Retina (tissue), 1 donor: ENCODE data around the gene DCLK1.
"Not testable (repeated sequence)": the region's sequence is repeated elsewhere in the genome, so short reads cannot be mapped to it uniquely, and the experiment has no call there.

Experiments used
- DNase-seq: peaks from one replicate; pipeline ENCODE4 v3.0.0-alpha.2; 2016

Gene DCLK1

GRCh38 chr13:35983206-35983605 lies 148.0 kb downstream of the DCLK1 start:
- no peak for DNase-seq

- DNase-seq, result no peak
Observed at GRCh38 chr13:35979361-35979951, 151.7 kb downstream of the DCLK1 start.

GRCh38 chr13:35978607-35979316 lies 152.4 kb downstream of the DCLK1 start:
- DNase-seq, result peak; percentile 71

DNA sequence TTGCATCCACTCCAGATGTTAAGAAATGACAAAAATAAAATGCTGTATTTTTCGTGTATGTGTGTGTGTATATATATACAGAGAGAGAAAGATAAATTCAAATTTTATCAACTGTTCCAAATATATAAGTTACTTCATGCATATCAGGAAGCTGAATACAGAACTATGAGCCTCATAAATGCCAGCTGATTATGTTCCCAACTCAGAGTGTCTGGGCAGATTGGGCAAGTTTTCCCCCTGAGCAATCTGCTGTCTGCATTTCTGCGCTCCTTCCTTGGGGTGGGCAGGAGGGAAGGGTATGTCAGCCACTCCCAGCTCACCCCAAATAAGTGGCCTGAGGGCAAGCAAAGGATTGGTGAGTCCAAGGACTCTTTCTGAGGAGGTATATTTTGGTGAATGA lies 154.1 kb downstream of the DCLK1 start:
- no peak for DNase-seq

DNA sequence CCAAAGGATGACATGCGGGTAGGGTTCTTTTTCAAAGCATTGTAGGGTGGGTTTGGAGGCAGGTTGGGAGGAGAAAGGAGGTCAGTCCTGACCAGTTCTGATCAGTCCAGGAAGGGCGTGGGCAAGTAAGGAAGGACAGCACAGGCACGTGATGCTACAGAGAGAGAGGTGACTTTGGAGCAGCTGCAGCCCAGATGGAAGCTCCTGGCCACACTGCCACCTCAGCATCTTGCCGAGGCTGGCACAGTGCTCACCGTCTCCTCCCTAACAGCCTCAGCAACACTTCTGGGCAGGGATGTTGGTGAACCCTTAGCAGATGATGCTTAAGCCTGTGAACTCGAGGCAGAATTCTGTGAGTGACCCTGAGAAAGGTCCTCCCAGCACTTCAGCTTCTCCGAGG lies 155.1 kb downstream of the DCLK1 start:
- no peak for DNase-seq

- DNase-seq, result not testable (repeated sequence)
Observed at GRCh38 chr13:35966951-35967350, 164.2 kb downstream of the DCLK1 start.

DNA sequence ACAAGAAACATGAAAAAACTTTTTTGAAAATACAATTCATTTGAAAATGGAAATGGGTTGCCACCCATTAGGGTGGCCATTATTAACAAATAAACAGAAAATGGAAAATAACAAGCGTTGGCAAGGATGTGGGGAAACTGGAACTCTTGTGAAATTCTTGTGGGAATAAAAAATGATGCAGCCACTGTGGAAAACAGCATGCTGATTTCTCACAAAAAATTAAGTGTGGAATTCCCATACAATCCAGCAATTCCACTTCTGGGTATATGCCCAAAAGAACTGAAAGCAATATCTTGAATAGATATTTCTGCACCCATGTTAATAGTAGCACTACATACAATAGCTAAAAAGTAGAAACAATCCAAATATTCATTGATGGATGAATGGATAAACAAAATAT lies 165.2 kb downstream of the DCLK1 start:
- no peak for DNase-seq

- DNase-seq, result no peak
Observed at GRCh38 chr13:35965226-35965927, 165.8 kb downstream of the DCLK1 start.

GRCh38 chr13:35964863-35965180 lies 166.4 kb downstream of the DCLK1 start:
- no peak for DNase-seq

- DNase-seq, result no peak
Observed at GRCh38 chr13:35964011-35964862, 166.9 kb downstream of the DCLK1 start.

GRCh38 chr13:35961461-35962220 lies 169.5 kb downstream of the DCLK1 start:
- DNase-seq, result no peak

GRCh38 chr13:35961002-35961401 lies 170.2 kb downstream of the DCLK1 start:
- DNase-seq, result no peak

DNA sequence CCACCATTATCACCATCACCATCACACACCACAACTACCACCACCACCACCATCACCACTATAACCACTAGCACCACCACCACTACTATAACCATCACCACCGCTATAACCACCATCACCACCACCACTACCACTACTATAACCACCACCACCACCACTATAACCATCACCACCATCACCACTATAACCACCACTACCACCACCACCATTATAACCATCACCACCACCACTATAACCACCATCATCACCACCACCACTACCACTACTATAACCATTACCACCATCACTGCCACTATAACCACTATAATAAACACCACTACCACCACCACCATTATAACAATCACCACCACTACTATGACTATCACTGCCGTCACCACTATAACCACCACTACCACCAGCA lies 173.2 kb downstream of the DCLK1 start:
- no peak for DNase-seq

DNA sequence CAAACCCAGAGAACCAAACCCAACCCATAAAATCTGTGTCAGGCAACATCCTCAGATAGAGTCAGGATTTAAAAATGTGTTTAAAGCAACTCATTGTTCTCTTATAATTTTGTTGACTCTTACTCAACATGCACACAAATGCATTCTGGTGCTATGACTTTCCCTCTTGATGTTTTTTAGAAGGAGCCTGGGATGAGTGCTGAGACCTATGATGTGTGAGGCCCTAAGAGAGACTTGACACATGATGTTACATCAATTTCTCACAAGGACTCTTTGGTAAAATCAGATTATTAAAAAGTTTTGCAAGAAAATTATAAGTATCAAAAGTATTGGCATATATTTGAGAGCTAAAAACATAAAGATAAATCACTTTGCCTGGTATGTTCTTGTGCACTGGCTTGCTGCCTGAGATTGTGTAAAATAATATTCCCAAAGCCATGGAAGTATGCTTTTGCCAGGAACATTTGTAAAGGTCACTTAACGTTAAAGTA lies 173.9 kb downstream of the DCLK1 start:
- no peak for DNase-seq

DNA sequence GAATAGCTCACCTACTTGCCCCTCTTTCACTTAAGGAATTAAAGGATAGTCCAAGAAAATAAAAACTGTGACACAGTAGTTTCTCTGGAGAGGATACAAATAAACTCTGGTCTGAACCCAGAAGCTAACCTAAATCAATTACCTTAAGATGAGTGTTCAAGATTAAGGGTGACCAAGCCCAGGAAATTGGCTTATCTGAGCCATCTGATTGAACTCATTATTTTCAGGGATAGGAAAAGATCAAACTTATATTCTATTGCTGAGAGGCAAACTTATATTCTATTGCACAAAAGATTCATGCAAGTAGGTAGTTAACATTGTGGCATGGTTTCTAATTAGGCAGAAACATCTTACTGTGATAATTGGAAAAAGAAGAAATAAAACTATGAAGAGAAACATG lies 175.1 kb downstream of the DCLK1 start:
- DNase-seq, result no peak

GRCh38 chr13:35954207-35954560 lies 177.0 kb downstream of the DCLK1 start:
- DNase-seq, result no peak

DNA sequence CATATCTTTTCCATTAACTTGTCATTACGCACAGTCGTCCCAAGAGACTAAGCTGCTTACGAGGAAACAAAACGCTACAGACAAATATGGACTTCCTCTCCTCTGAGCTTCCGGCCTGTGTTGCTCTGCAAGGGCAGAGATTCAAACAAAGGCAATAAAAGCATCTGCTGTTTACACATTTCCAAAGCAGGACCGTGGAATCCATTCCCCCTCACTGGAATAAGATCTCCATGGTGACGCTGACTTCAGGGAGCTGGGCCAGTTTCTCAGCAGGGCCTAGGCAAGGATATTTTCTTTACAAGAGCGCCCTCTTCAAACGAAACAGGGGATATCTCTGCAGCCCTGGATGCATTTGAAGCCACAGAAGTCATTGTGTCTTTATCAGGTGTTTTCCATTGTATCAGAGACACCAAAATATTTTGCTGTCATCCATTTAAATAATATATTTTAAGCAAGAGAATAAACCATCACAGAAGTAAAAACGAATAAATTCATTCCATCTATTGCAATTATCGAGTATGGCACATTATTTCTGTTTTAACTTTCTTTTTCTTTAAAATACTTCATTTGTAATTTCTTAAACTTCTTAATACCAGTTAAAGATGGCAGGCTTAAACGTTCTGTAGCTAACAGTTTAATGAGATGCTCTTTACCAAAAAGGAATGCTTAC lies 177.5 kb downstream of the DCLK1 start:
- DNase-seq, result peak; percentile 83

DNA sequence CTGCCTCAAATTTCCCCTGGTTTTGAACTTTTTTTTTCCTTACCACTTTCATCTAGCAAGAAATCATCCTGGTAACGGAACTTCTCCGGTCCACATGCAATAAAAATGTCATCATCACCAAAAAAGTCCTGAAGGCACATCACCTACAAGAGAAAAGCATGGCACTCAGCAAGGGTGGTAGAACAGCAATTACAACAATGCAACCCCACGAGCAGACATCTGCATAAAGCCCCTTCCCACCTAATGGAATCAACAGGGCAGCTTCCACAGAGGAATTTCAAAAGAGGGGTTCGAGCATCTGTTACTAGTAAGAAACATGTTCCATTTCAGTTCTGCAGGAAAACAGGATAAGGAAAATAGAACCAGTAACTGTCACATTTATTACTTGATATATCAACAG lies 183.9 kb downstream of the DCLK1 start:
- DNase-seq, result no peak

- DNase-seq, result no peak
Observed at GRCh38 chr13:35945368-35945767, 185.8 kb downstream of the DCLK1 start.

DNA sequence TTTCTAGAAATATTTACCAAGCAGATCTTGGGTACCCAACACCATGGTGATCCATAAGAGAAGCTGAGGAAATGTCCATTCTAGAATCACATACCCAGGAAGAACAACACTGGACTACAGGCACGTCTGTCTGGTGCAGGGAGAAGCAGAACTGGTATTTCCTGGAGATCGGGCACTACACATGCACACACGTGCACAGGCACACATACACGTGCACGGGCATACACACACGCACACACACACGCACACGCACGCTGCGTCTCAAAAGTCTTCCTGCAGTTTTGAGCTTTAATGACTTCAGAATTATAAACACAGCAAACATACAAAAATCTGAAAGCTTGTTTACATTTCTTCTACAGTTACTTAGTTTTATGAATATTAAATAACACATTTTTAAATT lies 189.8 kb downstream of the DCLK1 start:
- no peak for DNase-seq

DNA sequence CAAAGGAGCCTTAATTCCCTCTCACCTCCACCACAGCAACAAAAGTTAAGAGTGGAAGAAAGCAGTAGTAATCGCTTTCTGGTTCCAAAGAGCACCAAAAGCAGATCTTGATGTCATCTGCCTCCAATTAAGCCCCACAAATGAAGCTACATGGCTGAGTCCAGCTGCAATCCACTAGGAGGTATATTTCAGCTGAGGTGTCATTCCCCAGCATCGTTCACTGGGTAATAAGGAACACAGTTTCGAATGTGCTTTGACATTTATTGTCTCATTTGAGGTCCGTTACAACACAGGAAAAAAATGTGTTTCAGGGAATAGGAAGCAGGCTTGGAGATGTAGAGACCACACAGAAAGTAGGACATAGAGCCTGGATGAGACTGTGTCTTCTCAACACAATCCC lies 190.4 kb downstream of the DCLK1 start:
- no peak for DNase-seq
